ENCODE measurements around the gene ADAMTS4. TPM values are rescaled to one million over a fixed set of nuclear protein-coding genes. Genes with fewer than 3 reads are reported as not detected.

Gene ADAMTS4
- total and polyA plus RNA-seq, 2 donors (not counting 3 experiments of a cell fraction or from before 2014, with no cell fraction given), result 2.5 to 13.6 TPM

DNA sequence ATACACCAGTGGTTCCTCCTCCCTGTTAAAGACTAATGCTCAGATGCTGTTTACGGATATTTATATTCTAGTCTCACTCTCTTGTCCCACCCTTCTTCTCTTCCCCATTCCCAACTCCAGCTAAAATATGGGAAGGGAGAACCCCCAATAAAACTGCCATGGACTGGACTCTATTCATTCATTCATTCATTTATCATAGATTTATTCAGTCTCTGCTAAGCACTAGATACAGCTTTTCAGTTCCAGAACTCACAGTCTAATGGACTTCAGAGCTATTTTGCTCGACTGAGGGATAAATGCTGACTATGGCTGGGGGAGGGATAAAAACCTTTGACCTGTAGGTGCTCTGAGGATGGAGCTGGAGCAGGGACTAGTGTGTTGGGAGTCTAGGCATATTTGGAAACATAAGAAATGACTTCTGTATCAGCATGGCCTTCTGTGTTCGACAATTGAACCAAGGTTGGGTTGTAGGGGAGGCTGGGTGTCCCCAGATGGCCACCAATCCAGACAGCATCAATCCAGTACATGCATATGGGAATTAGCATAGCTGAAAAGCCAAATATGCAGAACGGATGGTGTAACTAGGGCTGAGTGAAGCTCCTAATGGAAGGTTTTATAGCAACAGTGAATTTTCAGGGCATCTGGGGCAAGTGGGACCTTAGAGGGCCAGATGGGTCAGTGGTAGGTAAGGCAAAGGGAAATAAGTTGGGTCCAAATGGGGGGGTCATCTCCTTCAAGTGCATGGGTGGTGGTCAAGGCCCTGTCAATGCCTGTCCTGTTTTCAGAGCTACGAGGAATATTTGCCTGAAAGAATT lies 20.4 kb upstream of the ADAMTS4 start:
- H2AFZ ChIP-seq (ENCODE audit: low read depth, low read length), result no peak overlapping the region
- H3K79me2 ChIP-seq (ENCODE audit: control insufficient read depth, insufficient read depth, low read length), result no peaks in the 10 kb centered on the region
- no peak overlapping the region for H3K4me3 ChIP-seq (replicated peaks in 1 of 3; ENCODE audit: insufficient read depth in 1 of 3, low read depth in 1 of 3, low read length in 3 of 3)
- H4K20me1 ChIP-seq (replicated peaks; ENCODE audit: control insufficient read depth, extremely low read depth, insufficient read depth, low read length), result no peaks in the 10 kb centered on the region
- H3K9me1 ChIP-seq (replicated peaks; ENCODE audit: control insufficient read depth, extremely low read depth, insufficient read depth, low read length), result no peaks in the 10 kb centered on the region
- intact Hi-C loops (cut with micrococcal nuclease) (no loop called here), dilution Hi-C loops (cut with MboI; ENCODE audit: extremely low pct_ligation_motif_present, low sequenced_read_pairs) (no loop called here)
- CTCF ChIA-PET, result interaction anchor here (0.7 to 2.1 kb wide), 5 partner anchors 9 to 155 kb away, joined by 3 to 9 read pairs (median 3); no protein-coding TSS in a partner anchor
- no peak overlapping the region for H3K9ac ChIP-seq (replicated peaks; ENCODE audit: extremely low read depth, insufficient read depth, low read length)
- H3K27me3 ChIP-seq (ENCODE audit: control insufficient read depth in 2 of 2, insufficient read depth in 2 of 2, low read length in 2 of 2), result no peaks in the 10 kb centered on the region
- no peak overlapping the region for H3K27ac ChIP-seq (ENCODE audit: insufficient read depth, low read depth, low read length)
- no peaks in the 10 kb centered on the region for H3K9me3 ChIP-seq (replicated peaks; ENCODE audit: control insufficient read depth, insufficient read depth, low read length)
- H3K36me3 ChIP-seq (ENCODE audit: control insufficient read depth in 2 of 2, extremely low read depth in 1 of 2, insufficient read depth in 2 of 2, low read length in 2 of 2), result peaks cover 6% of the 10 kb centered on the region in 2 experiments
- no peak overlapping the region for H3K4me2 ChIP-seq (ENCODE audit: insufficient read depth, low read length)
- DNase-seq (ENCODE audit: low read depth, low spot score) (no peak), FAIRE-seq (no peak)
- no TSS peak for BruUV-seq (replicated peaks)
- POLR2A ChIA-PET, result no interaction called here
- peaks cover 11% of the 10 kb centered on the region for H3K4me1 ChIP-seq (ENCODE audit: control insufficient read depth, extremely low read depth, insufficient read depth, low read length)
- TF ChIP-seq POLR2A (IDR thresholded peaks at IDR 0.05; ENCODE audit: low read depth, low read length), result no peak
- TF ChIP-seq MAX (IDR thresholded peaks at IDR 0.05; ENCODE audit: insufficient read depth, insufficient read length), result no peak
- no peak for TF ChIP-seq JUN (IDR thresholded peaks at IDR 0.05; ENCODE audit: borderline replicate concordance, insufficient read depth, insufficient read length, low read depth)
- TF ChIP-seq FOS (IDR thresholded peaks at IDR 0.05; ENCODE audit: borderline replicate concordance, insufficient read depth, low read length), result no peak
- no peak for TF ChIP-seq POLR2AphosphoS5 (IDR thresholded peaks at IDR 0.05; ENCODE audit: insufficient read depth, low read depth, low read length)
- TF ChIP-seq, protein P1, sequence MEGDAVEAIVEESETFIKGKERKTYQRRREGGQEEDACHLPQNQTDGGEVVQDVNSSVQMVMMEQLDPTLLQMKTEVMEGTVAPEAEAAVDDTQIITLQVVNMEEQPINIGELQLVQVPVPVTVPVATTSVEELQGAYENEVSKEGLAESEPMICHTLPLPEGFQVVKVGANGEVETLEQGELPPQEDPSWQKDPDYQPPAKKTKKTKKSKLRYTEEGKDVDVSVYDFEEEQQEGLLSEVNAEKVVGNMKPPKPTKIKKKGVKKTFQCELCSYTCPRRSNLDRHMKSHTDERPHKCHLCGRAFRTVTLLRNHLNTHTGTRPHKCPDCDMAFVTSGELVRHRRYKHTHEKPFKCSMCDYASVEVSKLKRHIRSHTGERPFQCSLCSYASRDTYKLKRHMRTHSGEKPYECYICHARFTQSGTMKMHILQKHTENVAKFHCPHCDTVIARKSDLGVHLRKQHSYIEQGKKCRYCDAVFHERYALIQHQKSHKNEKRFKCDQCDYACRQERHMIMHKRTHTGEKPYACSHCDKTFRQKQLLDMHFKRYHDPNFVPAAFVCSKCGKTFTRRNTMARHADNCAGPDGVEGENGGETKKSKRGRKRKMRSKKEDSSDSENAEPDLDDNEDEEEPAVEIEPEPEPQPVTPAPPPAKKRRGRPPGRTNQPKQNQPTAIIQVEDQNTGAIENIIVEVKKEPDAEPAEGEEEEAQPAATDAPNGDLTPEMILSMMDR (IDR thresholded peaks at IDR 0.05; ENCODE audit: extremely low read depth in 1 of 2, insufficient read depth in 1 of 2, low read depth in 1 of 2, low read length in 2 of 2), result no peak
- TF ChIP-seq GATA2 (IDR thresholded peaks at IDR 0.05; ENCODE audit: insufficient read depth, insufficient read length, low read depth, low read length), result no peak
- no peak for TF ChIP-seq EZH2 (IDR thresholded peaks at IDR 0.05; ENCODE audit: borderline replicate concordance, low read depth, low read length, severe bottlenecking)
- TF ChIP-seq MYC (IDR thresholded peaks at IDR 0.05; ENCODE audit: low read depth, low read length), result no peak

Measured in endothelial cell of umbilical vein (primary cell).